Measurements from ENCODE around the gene ZIC1. TPM values are rescaled to one million over a fixed set of nuclear protein-coding genes. Genes with fewer than 3 reads are reported as not detected.

The ZIC1 gene
- total and polyA plus RNA-seq, 8 donors: 0.03 to 0.55 TPM; not detected in 6

- Histone ChIP-seq H3K36me3 (no peaks in the 10 kb centered on the region), H3K27me3 (peaks cover 98 to 100% of the 10 kb centered on the region in 2 donors), H3K9me3 (no peaks in the 10 kb centered on the region), H3K4me1 (peaks cover 7 to 26% of the 10 kb centered on the region in 2 donors), H3K4me3 (no peak overlapping the region), H3K27ac (no peak overlapping the region)
- no peak for TF ChIP-seq CTCF (IDR thresholded peaks at IDR 0.05)
- no peak for DNase-seq
- intact Hi-C loops (cut with DNase I): no loop called here
- no peak for ATAC-seq
Measured at GRCh38 chr3:147412917-147413685, 3.9 kb downstream of the ZIC1 start.

GRCh38 chr3:147413686-147414389 is 4.7 kb downstream of the ZIC1 start:
- Histone ChIP-seq H3K9me3 (no peaks in the 10 kb centered on the region), H3K36me3 (no peaks in the 10 kb centered on the region), H3K27me3 (peaks cover 98 to 100% of the 10 kb centered on the region in 2 donors), H3K4me1 (peaks cover 9 to 26% of the 10 kb centered on the region in 2 donors), H3K27ac (no peak overlapping the region), H3K4me3 (no peak overlapping the region)
- no peak for ATAC-seq
- no peak for DNase-seq
- no peak for TF ChIP-seq CTCF (IDR thresholded peaks at IDR 0.05)
- intact Hi-C loops (cut with DNase I): no loop called here

GRCh38 chr3:147414390-147415138 is 5.4 kb downstream of the ZIC1 start:
- TF ChIP-seq CTCF (IDR thresholded peaks at IDR 0.05): no peak
- Histone ChIP-seq H3K27me3 (peaks cover 98 to 100% of the 10 kb centered on the region in 2 donors), H3K27ac (no peak overlapping the region), H3K36me3 (no peaks in the 10 kb centered on the region), H3K4me1 (peaks cover 10 to 21% of the 10 kb centered on the region in 2 donors), H3K4me3 (no peak overlapping the region), H3K9me3 (no peaks in the 10 kb centered on the region)
- intact Hi-C loops (cut with DNase I): no loop called here
- ATAC-seq (no peak), DNase-seq (no peak)

DNA sequence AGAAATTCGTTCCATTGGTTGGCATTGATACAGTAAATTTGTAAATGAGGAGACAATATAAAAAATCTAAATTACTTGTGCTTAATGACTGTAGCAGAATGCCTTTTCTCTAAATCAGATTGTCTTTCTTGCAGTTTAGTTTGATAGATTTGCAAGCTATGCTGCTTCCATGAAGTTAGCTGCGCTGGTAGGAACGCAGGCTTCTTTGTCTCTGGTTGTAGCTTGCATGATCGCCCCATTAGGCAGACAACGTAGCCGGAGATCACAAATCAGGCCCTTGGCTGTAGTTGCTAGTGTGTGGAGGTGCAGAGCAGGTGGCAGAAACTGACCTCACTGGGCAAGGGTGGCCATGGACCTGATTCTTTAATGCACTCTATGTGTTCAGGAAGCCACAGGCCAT is 6.1 kb downstream of the ZIC1 start:
- DNase-seq (no peak), ATAC-seq (no peak)
- Histone ChIP-seq H3K4me1 (peaks cover 10 to 16% of the 10 kb centered on the region in 2 donors), H3K9me3 (no peaks in the 10 kb centered on the region), H3K27ac (no peak overlapping the region), H3K27me3 (peaks cover 98 to 100% of the 10 kb centered on the region in 2 donors), H3K4me3 (no peak overlapping the region), H3K36me3 (no peaks in the 10 kb centered on the region)
- intact Hi-C loops (cut with DNase I): no loop called here
- no peak for TF ChIP-seq CTCF (IDR thresholded peaks at IDR 0.05)

DNA sequence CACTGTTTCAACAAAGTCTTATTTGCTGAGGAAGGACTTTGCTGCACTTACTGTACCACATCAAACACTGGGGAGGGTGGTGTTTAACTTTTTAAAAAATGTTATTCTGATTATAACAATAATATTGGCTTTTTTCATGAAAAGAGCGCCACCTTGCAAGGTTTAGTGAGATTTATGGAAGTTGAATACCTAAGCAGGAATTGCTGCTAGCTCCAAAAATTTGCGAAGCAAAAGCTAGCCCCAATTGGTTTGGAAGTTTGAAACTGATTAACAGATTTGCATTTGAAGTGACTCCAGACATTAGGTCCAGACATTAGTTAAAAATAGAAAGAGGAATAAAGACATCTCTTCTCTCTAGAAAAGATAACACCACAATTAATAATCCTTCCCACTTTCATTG is 6.7 kb downstream of the ZIC1 start:
- H3K27me3 ChIP-seq: peaks cover 98 to 100% of the 10 kb centered on the region in 2 donors
- ATAC-seq: no peak

More for the DNA sequence above, 6.7 kb downstream of the ZIC1 start:
- no peaks in the 10 kb centered on the region for H3K9me3 ChIP-seq
- no peak overlapping the region for H3K27ac ChIP-seq
- intact Hi-C loops (cut with DNase I): no loop called here
- no peak for DNase-seq
- no peaks in the 10 kb centered on the region for H3K36me3 ChIP-seq
- H3K4me3 ChIP-seq: no peak overlapping the region
- peaks cover 4 to 10% of the 10 kb centered on the region in 2 donors for H3K4me1 ChIP-seq
- no peak for TF ChIP-seq CTCF (IDR thresholded peaks at IDR 0.05)
